ENCODE measurements around the gene ABLIM2.
"Not testable (repeated sequence)": the region's sequence is repeated elsewhere in the genome, so short reads cannot be mapped to it uniquely, and the experiment has no call there.

Gene ABLIM2

GRCh38 chr4:7939377-7940108 lies 219.1 kb downstream of the ABLIM2 start, which contains the start of gene AFAP1:
TSS of gene AFAP1 (minus strand) at chr4:7939861. CDS start at chr4:7872078, 67,783 bp downstream.
- peak; percentile 68 for DNase-seq (ENCODE audit: low read depth)

GRCh38 chr4:7938609-7939376 lies 219.8 kb downstream of the ABLIM2 start:
- DNase-seq (ENCODE audit: low read depth), result no peak

- no peak for DNase-seq (ENCODE audit: low read depth)
Measured at GRCh38 chr4:7938266-7938608, 220.4 kb downstream of the ABLIM2 start.

GRCh38 chr4:7937006-7937405 lies 221.6 kb downstream of the ABLIM2 start:
- no peak for DNase-seq (ENCODE audit: low read depth)

- DNase-seq (ENCODE audit: low read depth), result no peak
Measured at GRCh38 chr4:7933651-7934510, 224.7 kb downstream of the ABLIM2 start.

- DNase-seq (ENCODE audit: low read depth), result no peak
Measured at GRCh38 chr4:7932287-7932686, 226.3 kb downstream of the ABLIM2 start.

GRCh38 chr4:7929118-7929951 lies 229.3 kb downstream of the ABLIM2 start:
- no peak for DNase-seq (ENCODE audit: low read depth)

- no peak for DNase-seq (ENCODE audit: low read depth)
Measured at GRCh38 chr4:7928711-7929110, 229.9 kb downstream of the ABLIM2 start.

- DNase-seq (ENCODE audit: low read depth), result no peak
Measured at GRCh38 chr4:7926822-7927221, 231.8 kb downstream of the ABLIM2 start.

GRCh38 chr4:7924570-7924969 lies 234.0 kb downstream of the ABLIM2 start:
- DNase-seq (ENCODE audit: low read depth), result no peak

GRCh38 chr4:7924163-7924562 lies 234.4 kb downstream of the ABLIM2 start:
- DNase-seq (ENCODE audit: low read depth), result no peak

- DNase-seq (ENCODE audit: low read depth), result no peak
Measured at GRCh38 chr4:7922466-7922865, 236.1 kb downstream of the ABLIM2 start.

- DNase-seq (ENCODE audit: low read depth), result no peak
Measured at GRCh38 chr4:7918981-7919380, 239.6 kb downstream of the ABLIM2 start.

- not testable (repeated sequence) for DNase-seq (ENCODE audit: low read depth)
Measured at GRCh38 chr4:7918187-7918586, 240.4 kb downstream of the ABLIM2 start.

- DNase-seq (ENCODE audit: low read depth), result no peak
Measured at GRCh38 chr4:7917669-7918068, 240.9 kb downstream of the ABLIM2 start.

GRCh38 chr4:7915875-7916242 lies 242.8 kb downstream of the ABLIM2 start:
- DNase-seq (ENCODE audit: low read depth), result no peak

Measured in stimulated activated CD8-positive, alpha-beta memory T cell treated with anti-CD3 and anti-CD28 coated beads, Interleukin-15, amount 100 ng/mL, for 1 hour (primary cell).